H9 (cell line): ENCODE data around the gene PDLIM7. TPM values are rescaled to one million over a fixed set of nuclear protein-coding genes. Genes with fewer than 3 reads are reported as not detected.
A peak's percentile ranks its signal among the peaks of the same experiment; 100 is the strongest.

Source experiments
- DNase-seq: peaks from one replicate; pipeline ENCODE4 v3.0.0-alpha.2; 2017
- H2AFZ ChIP-seq: one replicate; pipeline ENCODE4 v1.6.1; 2013; ENCODE audit warnings: mild to moderate bottlenecking, low read length, control low read depth, moderate library complexity
- H2AK5ac ChIP-seq: 2 replicates; pipeline ENCODE4 v1.6.1; 2013; ENCODE audit warnings: low read length, control low read depth, mixed read lengths; ENCODE audit not compliant: insufficient read length
- H2BK120ac ChIP-seq: one replicate; pipeline ENCODE4 v1.6.1; 2013; ENCODE audit warnings: low read depth, mild to moderate bottlenecking, low read length, control low read depth, inconsistent platforms; ENCODE audit not compliant: poor library complexity, severe bottlenecking
- H2BK12ac ChIP-seq: 2 replicates; pipeline ENCODE4 v1.6.1; 2013; ENCODE audit warnings: low read length, control low read depth, mixed read lengths, low read depth; ENCODE audit not compliant: insufficient read length
- H2BK15ac ChIP-seq: 2 replicates; pipeline ENCODE4 v1.6.1; 2013; ENCODE audit warnings: low read depth, low read length, control low read depth
- H2BK20ac ChIP-seq: one replicate; pipeline ENCODE4 v1.6.1; 2013; ENCODE audit warnings: low read depth, mild to moderate bottlenecking, low read length, control low read depth, inconsistent platforms; ENCODE audit not compliant: poor library complexity, severe bottlenecking
- H2BK5ac ChIP-seq: 2 replicates; pipeline ENCODE4 v1.6.1; 2013; ENCODE audit warnings: low read length, control low read depth, mixed read lengths; ENCODE audit not compliant: insufficient read length
- H3K14ac ChIP-seq: 2 replicates; pipeline ENCODE4 v1.6.1; 2013; ENCODE audit warnings: low read length, control low read depth; ENCODE audit not compliant: insufficient read depth
- H3K18ac ChIP-seq: 2 replicates; pipeline ENCODE4 v1.6.1; 2013; ENCODE audit warnings: low read depth, mild to moderate bottlenecking, mixed read lengths, low read length, control low read depth; ENCODE audit not compliant: insufficient read length
- H3K23ac ChIP-seq: 2 replicates; pipeline ENCODE4 v1.6.1; 2013; ENCODE audit warnings: low read length, control low read depth, mixed read lengths, low read depth; ENCODE audit not compliant: insufficient read length
- H3K23me2 ChIP-seq: 2 replicates; pipeline ENCODE4 v1.6.1; 2013; ENCODE audit warnings: low read depth, mild to moderate bottlenecking, mixed read lengths, low read length, control low read depth; ENCODE audit not compliant: insufficient read length, poor library complexity, severe bottlenecking
- H3K27ac ChIP-seq: 2 replicates; pipeline ENCODE4 v1.5.1; 2013; ENCODE audit warnings: low read length, control low read depth, mixed read lengths, low read depth; ENCODE audit not compliant: insufficient read length
- H3K27me3 ChIP-seq: 2 replicates; pipeline ENCODE4 v1.6.1; 2013; ENCODE audit warnings: low read length, control low read depth, inconsistent platforms; ENCODE audit not compliant: insufficient read depth
- H3K4ac ChIP-seq: 2 replicates; pipeline ENCODE4 v1.6.1; 2013; ENCODE audit warnings: low read depth, mild to moderate bottlenecking, control low read depth, inconsistent platforms, low read length, moderate library complexity
- H3K4me1 ChIP-seq: 2 replicates; pipeline ENCODE4 v1.6.1; 2013; ENCODE audit warnings: low read length, control low read depth, inconsistent platforms; ENCODE audit not compliant: insufficient read depth
- H3K4me2 ChIP-seq: 2 replicates; pipeline ENCODE4 v1.6.1; 2013; ENCODE audit warnings: low read length, control low read depth, mixed read lengths; ENCODE audit not compliant: insufficient read length, insufficient read depth
- H3K56ac ChIP-seq: 2 replicates; pipeline ENCODE4 v1.6.1; 2013; ENCODE audit warnings: low read depth, mild to moderate bottlenecking, mixed read lengths, low read length, control low read depth; ENCODE audit not compliant: insufficient read length
- H3K79me1 ChIP-seq: 2 replicates; pipeline ENCODE4 v1.6.1; 2013; ENCODE audit warnings: low read depth, mild to moderate bottlenecking, moderate library complexity, low read length, control low read depth, inconsistent platforms; ENCODE audit not compliant: insufficient read depth, poor library complexity, severe bottlenecking
- H3K79me2 ChIP-seq: 2 replicates; pipeline ENCODE4 v1.6.1; 2013; ENCODE audit warnings: low read length, control low read depth, inconsistent platforms; ENCODE audit not compliant: insufficient read depth
- H3K9ac ChIP-seq: 2 replicates; pipeline ENCODE4 v1.6.1; 2013; ENCODE audit warnings: low read length, control low read depth, mixed read lengths; ENCODE audit not compliant: insufficient read length; ENCODE audit errors: extremely low read depth
- H3K9me3 ChIP-seq: one replicate; pipeline ENCODE4 v1.6.1; 2013; ENCODE audit warnings: low read depth, low read length, inconsistent platforms; ENCODE audit not compliant: control insufficient read depth
- H3T11ph ChIP-seq: one replicate; pipeline ENCODE4 v1.6.1; 2013; ENCODE audit warnings: mild to moderate bottlenecking, low read length, control low read depth, inconsistent platforms
- H4K20me1 ChIP-seq: one replicate; pipeline ENCODE4 v1.6.1; 2013; ENCODE audit not compliant: control insufficient read depth, insufficient read length, insufficient read depth
- H4K5ac ChIP-seq: 2 replicates; pipeline ENCODE4 v1.6.1; 2013; ENCODE audit warnings: low read depth, mild to moderate bottlenecking, mixed read lengths, low read length, control low read depth; ENCODE audit not compliant: insufficient read length
- H4K8ac ChIP-seq: replicated peaks from 2 replicates; pipeline ENCODE4 v1.6.1; 2013; ENCODE audit warnings: low read length, control low read depth, mixed read lengths, low read depth; ENCODE audit not compliant: insufficient read length
- H4K91ac ChIP-seq: 2 replicates; pipeline ENCODE4 v1.6.1; 2013; ENCODE audit warnings: low read depth, mild to moderate bottlenecking, moderate library complexity, mixed read lengths, low read length, control low read depth; ENCODE audit not compliant: insufficient read length
- H3K27ac Mint-ChIP-seq, 3 experiments: 2 replicates in 2 of 3; 3 replicates in 1 of 3; pipeline ENCODE4 v1.8.0; 2020 to 2021; ENCODE audit warnings: mixed read lengths in 3 of 3, mild to moderate bottlenecking in 1 of 3, moderate library complexity in 1 of 3
- H3K27me3 Mint-ChIP-seq: 2 replicates; pipeline ENCODE4 v1.8.0; 2021; ENCODE audit warnings: low read depth, mild to moderate bottlenecking, moderate library complexity, mixed read lengths
- H3K36me3 Mint-ChIP-seq, 3 experiments: 2 replicates in 2 of 3; 3 replicates in 1 of 3; pipeline ENCODE4 v1.8.0; 2020 to 2021; ENCODE audit warnings: low read depth in 3 of 3, mixed read lengths in 3 of 3; ENCODE audit not compliant: insufficient read depth in 1 of 3
- H3K4me1 Mint-ChIP-seq, 2 experiments: 2 replicates each; pipeline ENCODE4 v1.8.0; 2020; ENCODE audit warnings: mixed read lengths in 2 of 2
- H3K4me3 Mint-ChIP-seq, 2 experiments: 2 replicates in 1 of 2; 3 replicates in 1 of 2; pipeline ENCODE4 v1.8.0; 2020 to 2021; ENCODE audit warnings: mild to moderate bottlenecking in 2 of 2, mixed read lengths in 2 of 2, moderate library complexity in 1 of 2
- H3K9me3 Mint-ChIP-seq, 2 experiments: 2 replicates in 1 of 2; 3 replicates in 1 of 2; pipeline ENCODE4 v1.8.0; 2020; ENCODE audit warnings: mild to moderate bottlenecking in 2 of 2, mixed read lengths in 2 of 2, moderate library complexity in 1 of 2
- WGBS: extraction: QIAGEN DNeasy Blood & Tissue Kit; methylation state at CpG from one replicate; pipeline ENCODE4 v1.1.7; 2013; ENCODE audit warnings: missing lambda C conversion rate, low lambda C conversion rate, mixed read lengths; ENCODE audit not compliant: insufficient read length; ENCODE audit errors: extremely low coverage; 5-methylcytosine and 5-hydroxymethylcytosine counted together
- total RNA-seq: library from RNA; stranded (reverse); gene quantifications from 2 replicates; pipeline ENCODE4 v1.2.1, GENCODE V29; 2021
- TF ChIP-seq, protein P1 (sequence below): fragments of 200-600 bp; sonication (generic); conservative IDR thresholded peaks from 3 replicates; pipeline ENCODE4 v1.8.0; 2021; ENCODE audit warnings: antibody characterized with exemption, mild to moderate bottlenecking

PDLIM7 gene
- total RNA-seq, 1 experiment from 2014 or later = 137 TPM

DNA sequence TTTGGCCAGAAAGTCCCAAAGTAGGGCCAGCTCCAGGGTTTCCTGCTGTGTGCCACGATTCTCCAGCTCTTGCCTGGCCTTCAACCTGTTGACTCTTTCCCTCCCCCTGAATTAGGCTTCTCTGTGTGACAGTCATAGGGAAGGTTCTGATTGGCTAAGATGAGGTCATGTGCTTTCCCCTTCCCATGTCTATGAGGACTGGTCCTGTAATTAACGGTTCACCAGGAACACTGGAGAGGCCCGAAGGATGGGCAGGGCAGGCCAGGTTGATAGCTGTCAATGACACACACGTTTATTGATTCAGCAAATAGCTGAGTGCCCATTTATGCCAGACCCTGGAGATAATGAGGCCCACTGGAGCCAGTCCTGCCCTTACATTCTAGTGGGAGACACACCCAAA, 59.8 kb downstream of the PDLIM7 start:
- Histone ChIP-seq H3K4me1 (no peaks in the 10 kb centered on the region), H4K20me1 (peaks cover 2% of the 10 kb centered on the region), H3K23ac (no peak overlapping the region), H4K8ac (no peak overlapping the region), H2BK20ac (no peak overlapping the region), H2BK120ac (no peak overlapping the region), H3K9ac (no peak overlapping the region), H3K79me2 (no peaks in the 10 kb centered on the region), H3K23me2 (no peaks in the 10 kb centered on the region), H3K4me2 (no peak overlapping the region), H3K79me1 (no peaks in the 10 kb centered on the region), H2BK12ac (no peak overlapping the region), H3T11ph (no peak overlapping the region), H2BK5ac (no peak overlapping the region), H2AFZ (no peak overlapping the region), H4K91ac (no peak overlapping the region), H2AK5ac (no peak overlapping the region), H4K5ac (no peak overlapping the region), H3K14ac (no peak overlapping the region), H2BK15ac (no peak overlapping the region), H3K18ac (no peak overlapping the region), H3K27ac (no peak overlapping the region), H3K27me3 (no peaks in the 10 kb centered on the region), H3K4ac (no peak overlapping the region), H3K9me3 (no peaks in the 10 kb centered on the region), H3K56ac (no peak overlapping the region)
- Mint-ChIP-seq H3K4me3 (no peak overlapping the region; a peak in 1 of 5 replicates), H3K27me3 (peaks cover 3% of the 10 kb centered on the region), H3K27ac (no peak overlapping the region; a peak in 1 of 7 replicates), H3K9me3 (peaks cover 0 to 3% of the 10 kb centered on the region in 2 experiments; a peak in 1 of 5 replicates), H3K36me3 (peaks cover 26 to 81% (median 65%) of the 10 kb centered on the region in 3 experiments), H3K4me1 (peaks cover 14 to 25% of the 10 kb centered on the region in 2 experiments)
- no CpG with 5 or more reads among the region's 4 CpGs for WGBS
- peak; percentile 27 for DNase-seq
- TF ChIP-seq, protein P1, sequence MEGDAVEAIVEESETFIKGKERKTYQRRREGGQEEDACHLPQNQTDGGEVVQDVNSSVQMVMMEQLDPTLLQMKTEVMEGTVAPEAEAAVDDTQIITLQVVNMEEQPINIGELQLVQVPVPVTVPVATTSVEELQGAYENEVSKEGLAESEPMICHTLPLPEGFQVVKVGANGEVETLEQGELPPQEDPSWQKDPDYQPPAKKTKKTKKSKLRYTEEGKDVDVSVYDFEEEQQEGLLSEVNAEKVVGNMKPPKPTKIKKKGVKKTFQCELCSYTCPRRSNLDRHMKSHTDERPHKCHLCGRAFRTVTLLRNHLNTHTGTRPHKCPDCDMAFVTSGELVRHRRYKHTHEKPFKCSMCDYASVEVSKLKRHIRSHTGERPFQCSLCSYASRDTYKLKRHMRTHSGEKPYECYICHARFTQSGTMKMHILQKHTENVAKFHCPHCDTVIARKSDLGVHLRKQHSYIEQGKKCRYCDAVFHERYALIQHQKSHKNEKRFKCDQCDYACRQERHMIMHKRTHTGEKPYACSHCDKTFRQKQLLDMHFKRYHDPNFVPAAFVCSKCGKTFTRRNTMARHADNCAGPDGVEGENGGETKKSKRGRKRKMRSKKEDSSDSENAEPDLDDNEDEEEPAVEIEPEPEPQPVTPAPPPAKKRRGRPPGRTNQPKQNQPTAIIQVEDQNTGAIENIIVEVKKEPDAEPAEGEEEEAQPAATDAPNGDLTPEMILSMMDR = no peak
